GM06990 (cell line): ENCODE results near the gene POLA1.
A peak's percentile ranks its signal among the peaks of the same experiment; 100 is the strongest.

Experiments used
- DNase-seq: peaks from one replicate; pipeline ENCODE4 v3.0.0-alpha.2; 2011; ENCODE audit not compliant: insufficient read length; ENCODE audit errors: extremely low read depth
- H3K27me3 ChIP-seq: replicated peaks from 2 replicates; pipeline ENCODE4 v1.6.0; 2011; ENCODE audit warnings: low read length; ENCODE audit not compliant: control insufficient read depth, insufficient read depth
- H3K36me3 ChIP-seq: 2 replicates; pipeline ENCODE4 v1.5.1; 2011; ENCODE audit warnings: low read length; ENCODE audit not compliant: control insufficient read depth, insufficient read depth
- H3K4me3 ChIP-seq: replicated peaks from 2 replicates; pipeline ENCODE4 v1.5.1; 2011; ENCODE audit warnings: low read depth, mild to moderate bottlenecking, control low read depth, low read length
- CTCF ChIP-seq: IDR thresholded peaks from 2 replicates; pipeline ENCODE4 v1.5.1; 2011; ENCODE audit warnings: low read length, control low read depth, mild to moderate bottlenecking, inconsistent platforms; ENCODE audit not compliant: insufficient read depth, poor library complexity, severe bottlenecking

Gene POLA1

GRCh38 chrX:24702362-24703184 lies 8.9 kb downstream of the POLA1 start:
- DNase-seq, result peak; percentile 44
- 0 out of 2 replicates have a peak, but pooled peaks cover 2% of the 10 kb centered on the region for H3K36me3 ChIP-seq

GRCh38 chrX:24703185-24703494 lies 9.4 kb downstream of the POLA1 start:
- H3K36me3 ChIP-seq, result 0 out of 2 replicates have a peak, but pooled peaks cover 2% of the 10 kb centered on the region
- H3K4me3 ChIP-seq, result no peak overlapping the region
- DNase-seq, result no peak
- TF ChIP-seq CTCF, result no peak
- no peaks in the 10 kb centered on the region for H3K27me3 ChIP-seq

More at GRCh38 chrX:24702362-24703184, 8.9 kb downstream of the POLA1 start:
- Histone ChIP-seq H3K27me3 (no peaks in the 10 kb centered on the region), H3K4me3 (no peak overlapping the region)
- TF ChIP-seq CTCF, result no peak

- no peak for TF ChIP-seq CTCF
- peaks cover 3% of the 10 kb centered on the region for H3K36me3 ChIP-seq
- H3K4me3 ChIP-seq, result no peak overlapping the region
- H3K27me3 ChIP-seq, result no peaks in the 10 kb centered on the region
- DNase-seq, result no peak
Measured at GRCh38 chrX:24718771-24719170, 25.1 kb downstream of the POLA1 start.

- no peak overlapping the region for H3K4me3 ChIP-seq
- no peak for DNase-seq
- no peak for TF ChIP-seq CTCF
- H3K27me3 ChIP-seq, result no peaks in the 10 kb centered on the region
- H3K36me3 ChIP-seq, result peaks cover 3% of the 10 kb centered on the region
Measured at GRCh38 chrX:24720036-24720435, 26.3 kb downstream of the POLA1 start.

GRCh38 chrX:24728530-24728929 lies 34.8 kb downstream of the POLA1 start:
- Histone ChIP-seq H3K4me3 (no peak overlapping the region), H3K27me3 (no peaks in the 10 kb centered on the region), H3K36me3 (no peaks in the 10 kb centered on the region; the same call in none of the 2 replicates)
- no peak for DNase-seq
- TF ChIP-seq CTCF, result no peak
